ENCODE measurements around the gene IL4.
A peak's percentile ranks its signal among the peaks of the same experiment; 100 is the strongest.

The IL4 gene

DNA sequence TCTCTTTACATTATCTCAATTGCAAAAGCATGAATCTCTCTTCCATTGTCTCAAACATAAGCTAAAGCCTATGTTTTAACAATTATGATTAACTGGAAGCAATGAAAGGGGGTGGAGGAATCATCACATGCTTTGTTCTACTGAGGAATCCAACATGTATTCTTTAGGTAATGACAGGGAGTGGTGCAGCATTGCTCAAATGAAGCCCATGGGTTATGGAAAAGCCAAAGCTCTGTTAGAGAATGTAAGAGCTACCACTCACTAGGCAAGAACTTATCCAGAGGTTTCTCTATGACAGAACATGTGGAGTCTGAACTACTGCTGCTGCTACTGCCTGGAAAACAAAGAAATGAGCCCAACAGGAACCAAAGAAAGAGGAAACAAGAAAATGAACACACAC, 34.9 kb downstream of the IL4 start:
- ATAC-seq, result no peak
- no peak for TF ChIP-seq ZNF565 (CRISPR knock-in tag; conservative IDR thresholded peaks at IDR 0.05; ENCODE audit: low read depth)
- no peak for TF ChIP-seq ZFP30 (CRISPR knock-in tag; IDR thresholded peaks at IDR 0.05)
- no peak for TF ChIP-seq TCF4 (CRISPR knock-in tag; IDR thresholded peaks at IDR 0.05; ENCODE audit: borderline replicate concordance)
- TF ChIP-seq, protein P1, sequence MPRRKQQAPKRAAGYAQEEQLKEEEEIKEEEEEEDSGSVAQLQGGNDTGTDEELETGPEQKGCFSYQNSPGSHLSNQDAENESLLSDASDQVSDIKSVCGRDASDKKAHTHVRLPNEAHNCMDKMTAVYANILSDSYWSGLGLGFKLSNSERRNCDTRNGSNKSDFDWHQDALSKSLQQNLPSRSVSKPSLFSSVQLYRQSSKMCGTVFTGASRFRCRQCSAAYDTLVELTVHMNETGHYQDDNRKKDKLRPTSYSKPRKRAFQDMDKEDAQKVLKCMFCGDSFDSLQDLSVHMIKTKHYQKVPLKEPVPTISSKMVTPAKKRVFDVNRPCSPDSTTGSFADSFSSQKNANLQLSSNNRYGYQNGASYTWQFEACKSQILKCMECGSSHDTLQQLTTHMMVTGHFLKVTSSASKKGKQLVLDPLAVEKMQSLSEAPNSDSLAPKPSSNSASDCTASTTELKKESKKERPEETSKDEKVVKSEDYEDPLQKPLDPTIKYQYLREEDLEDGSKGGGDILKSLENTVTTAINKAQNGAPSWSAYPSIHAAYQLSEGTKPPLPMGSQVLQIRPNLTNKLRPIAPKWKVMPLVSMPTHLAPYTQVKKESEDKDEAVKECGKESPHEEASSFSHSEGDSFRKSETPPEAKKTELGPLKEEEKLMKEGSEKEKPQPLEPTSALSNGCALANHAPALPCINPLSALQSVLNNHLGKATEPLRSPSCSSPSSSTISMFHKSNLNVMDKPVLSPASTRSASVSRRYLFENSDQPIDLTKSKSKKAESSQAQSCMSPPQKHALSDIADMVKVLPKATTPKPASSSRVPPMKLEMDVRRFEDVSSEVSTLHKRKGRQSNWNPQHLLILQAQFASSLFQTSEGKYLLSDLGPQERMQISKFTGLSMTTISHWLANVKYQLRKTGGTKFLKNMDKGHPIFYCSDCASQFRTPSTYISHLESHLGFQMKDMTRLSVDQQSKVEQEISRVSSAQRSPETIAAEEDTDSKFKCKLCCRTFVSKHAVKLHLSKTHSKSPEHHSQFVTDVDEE (CRISPR knock-in tag; IDR thresholded peaks at IDR 0.05), result no peak
- TF ChIP-seq ISL1 (CRISPR knock-in tag; IDR thresholded peaks at IDR 0.05), result no peak
- no peak for TF ChIP-seq BACH2 (CRISPR knock-in tag; IDR thresholded peaks at IDR 0.05; ENCODE audit: borderline replicate concordance)
- TF ChIP-seq ZNF8 (CRISPR knock-in tag; IDR thresholded peaks at IDR 0.05), result no peak
- no peak for TF ChIP-seq ZFP3 (CRISPR knock-in tag; IDR thresholded peaks at IDR 0.05)
- TF ChIP-seq OSR1 (CRISPR knock-in tag; IDR thresholded peaks at IDR 0.05), result no peak
- TF ChIP-seq, protein P2, sequence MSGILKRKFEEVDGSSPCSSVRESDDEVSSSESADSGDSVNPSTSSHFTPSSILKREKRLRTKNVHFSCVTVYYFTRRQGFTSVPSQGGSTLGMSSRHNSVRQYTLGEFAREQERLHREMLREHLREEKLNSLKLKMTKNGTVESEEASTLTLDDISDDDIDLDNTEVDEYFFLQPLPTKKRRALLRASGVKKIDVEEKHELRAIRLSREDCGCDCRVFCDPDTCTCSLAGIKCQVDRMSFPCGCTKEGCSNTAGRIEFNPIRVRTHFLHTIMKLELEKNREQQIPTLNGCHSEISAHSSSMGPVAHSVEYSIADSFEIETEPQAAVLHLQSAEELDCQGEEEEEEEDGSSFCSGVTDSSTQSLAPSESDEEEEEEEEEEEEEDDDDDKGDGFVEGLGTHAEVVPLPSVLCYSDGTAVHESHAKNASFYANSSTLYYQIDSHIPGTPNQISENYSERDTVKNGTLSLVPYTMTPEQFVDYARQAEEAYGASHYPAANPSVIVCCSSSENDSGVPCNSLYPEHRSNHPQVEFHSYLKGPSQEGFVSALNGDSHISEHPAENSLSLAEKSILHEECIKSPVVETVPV (CRISPR knock-in tag; IDR thresholded peaks at IDR 0.05), result no peak
- TF ChIP-seq ZNF70 (CRISPR knock-in tag; IDR thresholded peaks at IDR 0.05), result no peak
- TF ChIP-seq CSDC2 (CRISPR knock-in tag; IDR thresholded peaks at IDR 0.05), result no peak
- no peak for TF ChIP-seq PPARA (CRISPR knock-in tag; IDR thresholded peaks at IDR 0.05; ENCODE audit: borderline replicate concordance)
- TF ChIP-seq GLIS3 (CRISPR knock-in tag; IDR thresholded peaks at IDR 0.05), result no peak
- TF ChIP-seq RARB (CRISPR knock-in tag; IDR thresholded peaks at IDR 0.05), result no peak
- TF ChIP-seq, protein P3, sequence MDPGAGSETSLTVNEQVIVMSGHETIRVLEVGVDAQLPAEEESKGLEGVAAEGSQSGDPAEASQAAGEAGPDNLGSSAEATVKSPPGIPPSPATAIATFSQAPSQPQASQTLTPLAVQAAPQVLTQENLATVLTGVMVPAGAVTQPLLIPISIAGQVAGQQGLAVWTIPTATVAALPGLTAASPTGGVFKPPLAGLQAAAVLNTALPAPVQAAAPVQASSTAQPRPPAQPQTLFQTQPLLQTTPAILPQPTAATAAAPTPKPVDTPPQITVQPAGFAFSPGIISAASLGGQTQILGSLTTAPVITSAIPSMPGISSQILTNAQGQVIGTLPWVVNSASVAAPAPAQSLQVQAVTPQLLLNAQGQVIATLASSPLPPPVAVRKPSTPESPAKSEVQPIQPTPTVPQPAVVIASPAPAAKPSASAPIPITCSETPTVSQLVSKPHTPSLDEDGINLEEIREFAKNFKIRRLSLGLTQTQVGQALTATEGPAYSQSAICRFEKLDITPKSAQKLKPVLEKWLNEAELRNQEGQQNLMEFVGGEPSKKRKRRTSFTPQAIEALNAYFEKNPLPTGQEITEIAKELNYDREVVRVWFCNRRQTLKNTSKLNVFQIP (CRISPR knock-in tag; IDR thresholded peaks at IDR 0.05; ENCODE audit: borderline replicate concordance, low read depth), result no peak

DNA sequence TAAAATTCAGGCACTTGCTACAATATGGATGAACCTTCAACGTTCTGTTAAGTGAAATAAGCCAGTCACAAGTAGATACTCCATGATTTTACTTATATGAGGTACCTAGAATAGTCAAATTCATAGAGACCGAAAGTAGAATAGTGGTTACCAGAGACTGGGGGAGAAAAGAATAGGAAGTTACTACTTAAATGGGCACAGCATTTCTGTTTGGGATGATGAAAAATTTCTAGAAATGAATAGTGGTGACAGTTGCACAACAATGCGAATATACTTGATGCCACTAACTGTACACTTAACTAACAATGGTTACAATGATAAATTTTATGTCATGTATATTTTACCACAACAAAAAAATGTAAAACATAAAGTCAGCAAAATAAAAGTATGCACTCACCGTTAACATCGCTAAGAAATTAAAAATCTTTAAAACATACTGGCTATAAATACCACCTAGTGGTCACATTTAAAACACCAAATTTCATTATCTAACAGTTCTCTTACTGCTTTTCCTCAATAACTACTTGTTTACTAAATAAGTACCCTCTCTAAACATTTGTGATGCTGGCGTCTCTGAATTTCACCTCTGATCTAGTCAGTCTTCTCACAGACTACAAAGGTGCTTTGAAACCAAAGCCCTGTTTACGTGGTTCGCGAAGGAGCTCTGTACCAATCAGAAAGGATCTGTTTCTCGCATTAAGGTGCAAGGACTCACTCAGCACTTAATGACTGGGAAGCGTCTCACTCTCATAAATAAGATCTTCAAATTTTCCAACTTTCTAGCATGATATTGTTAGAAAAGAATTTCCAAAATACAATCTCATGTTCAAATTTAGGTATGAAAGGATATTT, 40.9 kb downstream of the IL4 start:
- ATAC-seq, result peak; percentile 43; the same call in 1 of the 3 replicates
- TF ChIP-seq ESRRG (CRISPR knock-in tag; IDR thresholded peaks at IDR 0.05) (no peak), ARNTL (CRISPR knock-in tag; IDR thresholded peaks at IDR 0.05; ENCODE audit: borderline replicate concordance, low read depth) (no peak), ZFP30 (CRISPR knock-in tag; IDR thresholded peaks at IDR 0.05) (no peak), ISL1 (CRISPR knock-in tag; IDR thresholded peaks at IDR 0.05) (no peak), ZNF8 (CRISPR knock-in tag; IDR thresholded peaks at IDR 0.05) (no peak), ZNF565 (CRISPR knock-in tag; conservative IDR thresholded peaks at IDR 0.05; ENCODE audit: low read depth) (no peak), TCF4 (CRISPR knock-in tag; IDR thresholded peaks at IDR 0.05; ENCODE audit: borderline replicate concordance) (no peak), ZC3H10 (CRISPR knock-in tag; IDR thresholded peaks at IDR 0.05) (no peak), TOX (CRISPR knock-in tag; IDR thresholded peaks at IDR 0.05; ENCODE audit: borderline replicate concordance) (no peak), ZNF70 (CRISPR knock-in tag; IDR thresholded peaks at IDR 0.05) (no peak), PPARA (CRISPR knock-in tag; IDR thresholded peaks at IDR 0.05; ENCODE audit: borderline replicate concordance) (no peak), BACH2 (CRISPR knock-in tag; IDR thresholded peaks at IDR 0.05; ENCODE audit: borderline replicate concordance) (no peak)
- TF ChIP-seq, protein P4, sequence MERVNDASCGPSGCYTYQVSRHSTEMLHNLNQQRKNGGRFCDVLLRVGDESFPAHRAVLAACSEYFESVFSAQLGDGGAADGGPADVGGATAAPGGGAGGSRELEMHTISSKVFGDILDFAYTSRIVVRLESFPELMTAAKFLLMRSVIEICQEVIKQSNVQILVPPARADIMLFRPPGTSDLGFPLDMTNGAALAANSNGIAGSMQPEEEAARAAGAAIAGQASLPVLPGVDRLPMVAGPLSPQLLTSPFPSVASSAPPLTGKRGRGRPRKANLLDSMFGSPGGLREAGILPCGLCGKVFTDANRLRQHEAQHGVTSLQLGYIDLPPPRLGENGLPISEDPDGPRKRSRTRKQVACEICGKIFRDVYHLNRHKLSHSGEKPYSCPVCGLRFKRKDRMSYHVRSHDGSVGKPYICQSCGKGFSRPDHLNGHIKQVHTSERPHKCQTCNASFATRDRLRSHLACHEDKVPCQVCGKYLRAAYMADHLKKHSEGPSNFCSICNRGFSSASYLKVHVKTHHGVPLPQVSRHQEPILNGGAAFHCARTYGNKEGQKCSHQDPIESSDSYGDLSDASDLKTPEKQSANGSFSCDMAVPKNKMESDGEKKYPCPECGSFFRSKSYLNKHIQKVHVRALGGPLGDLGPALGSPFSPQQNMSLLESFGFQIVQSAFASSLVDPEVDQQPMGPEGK (CRISPR knock-in tag; IDR thresholded peaks at IDR 0.05; ENCODE audit: borderline replicate concordance), result no peak
